ENCODE data around the gene SUPT3H.
"Not testable (repeated sequence)": the region's sequence is repeated elsewhere in the genome, so short reads cannot be mapped to it uniquely, and the experiment has no call there.

The SUPT3H gene

GRCh38 chr6:45320349-45320748, 57.4 kb downstream of the SUPT3H start:
- DNase-seq = no peak

GRCh38 chr6:45314146-45314545, 63.6 kb downstream of the SUPT3H start:
- DNase-seq = peak in 1 of 2 donors; percentile 1

DNA sequence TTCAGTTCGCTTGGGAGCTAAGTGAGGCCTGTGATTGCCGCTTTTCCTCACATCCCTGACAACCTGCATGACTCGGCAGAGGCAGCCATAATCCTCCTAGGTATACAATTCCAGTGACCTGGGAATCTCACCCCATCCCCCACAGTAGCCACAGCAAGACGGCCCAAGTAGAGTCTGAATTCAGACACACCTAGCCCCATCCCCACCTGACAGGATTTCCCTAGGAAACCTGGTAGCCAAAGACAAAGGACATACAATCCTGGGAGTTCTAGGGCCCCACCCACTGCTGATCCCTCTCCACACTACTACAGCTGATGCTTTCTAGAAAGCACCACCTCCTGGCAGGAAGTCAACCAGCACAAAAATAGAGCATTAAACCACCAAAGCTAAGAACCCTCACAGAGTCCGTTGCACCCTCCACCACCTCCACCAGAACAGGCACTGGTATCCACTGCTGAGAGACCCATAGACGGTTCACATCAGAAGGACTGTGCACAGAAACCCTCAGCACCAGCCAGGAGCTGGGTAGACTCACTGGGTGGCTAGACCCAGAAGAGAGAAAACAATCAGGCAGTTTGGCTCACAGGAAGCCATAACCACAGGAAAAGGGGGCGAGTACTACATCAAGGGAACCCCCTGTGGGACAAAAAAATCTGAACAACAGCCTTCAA, 67.5 kb downstream of the SUPT3H start:
- peak in 1 of 2 donors; percentile 76 for DNase-seq

GRCh38 chr6:45305546-45305945, 72.2 kb downstream of the SUPT3H start:
- DNase-seq = no peak

GRCh38 chr6:45302832-45303231, 74.9 kb downstream of the SUPT3H start:
- DNase-seq = no peak

- no peak for DNase-seq
Observed at GRCh38 chr6:45301348-45302142, 76.2 kb downstream of the SUPT3H start.

DNA sequence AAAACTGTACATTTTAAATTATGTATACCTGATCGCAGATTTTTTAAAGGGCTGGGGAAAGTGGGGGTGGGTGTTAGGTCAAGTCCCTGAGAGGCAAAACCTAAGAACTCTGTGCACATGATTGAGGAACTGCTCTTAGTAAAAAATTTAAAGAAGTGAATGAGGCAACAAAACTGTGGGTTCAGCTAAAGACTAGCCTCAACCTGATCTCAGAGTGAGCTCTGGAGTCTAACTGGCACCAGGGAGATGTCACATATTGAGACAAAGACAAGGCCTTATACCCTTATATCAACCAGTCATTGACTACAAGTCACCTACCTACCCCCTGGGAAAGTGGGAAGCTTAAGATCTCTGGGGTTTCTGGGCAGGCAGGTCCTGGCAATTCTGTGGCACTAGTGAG, 77.0 kb downstream of the SUPT3H start:
- DNase-seq = no peak

DNA sequence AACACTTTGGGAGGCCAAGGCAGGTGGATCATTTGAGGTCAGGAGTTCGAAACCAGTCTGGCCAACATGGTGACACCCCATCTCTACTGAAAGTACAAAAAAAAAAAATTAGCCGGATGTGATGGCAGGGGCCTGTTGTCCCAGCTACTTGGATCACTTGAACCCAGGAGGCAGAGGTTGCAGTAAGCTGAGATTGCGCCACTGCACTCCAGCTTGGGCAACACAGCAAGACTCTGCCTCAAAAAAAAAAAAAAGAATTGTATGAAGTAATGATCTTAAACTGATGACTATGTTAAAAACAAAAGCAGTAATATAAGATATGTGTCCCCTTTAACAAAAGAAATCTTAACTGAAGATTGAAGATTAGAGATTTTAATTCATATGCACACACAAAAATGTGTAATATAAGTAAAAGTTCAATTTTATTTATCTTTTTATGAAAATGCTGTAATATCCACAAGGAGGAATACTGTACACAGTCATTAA, 78.6 kb downstream of the SUPT3H start:
- DNase-seq = no peak

GRCh38 chr6:45297320-45297719, 80.4 kb downstream of the SUPT3H start:
- no peak for DNase-seq

- peak in 1 of 2 donors; percentile 12 for DNase-seq
Observed at GRCh38 chr6:45294065-45294701, 83.6 kb downstream of the SUPT3H start.

DNA sequence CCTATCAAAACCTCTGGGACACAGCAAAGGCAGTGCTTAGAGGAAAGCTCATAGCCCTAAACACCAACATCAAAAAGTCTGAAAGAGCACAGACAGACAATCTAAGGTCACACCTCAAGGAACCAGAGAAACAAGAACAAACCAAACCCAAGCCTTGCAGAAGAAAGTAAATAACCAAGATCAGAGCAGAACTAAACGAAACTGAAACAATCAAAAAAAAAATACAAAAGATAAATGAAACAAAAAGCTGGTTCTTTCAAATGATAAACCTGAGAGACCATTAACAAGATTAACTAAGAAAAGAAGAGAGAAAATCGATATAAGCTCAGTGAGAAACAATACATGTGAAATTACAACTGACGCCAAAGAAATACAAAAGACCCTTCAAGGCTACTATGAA, 84.4 kb downstream of the SUPT3H start:
- no peak for DNase-seq

GRCh38 chr6:45289751-45290514, 87.8 kb downstream of the SUPT3H start:
- no peak for DNase-seq

DNA sequence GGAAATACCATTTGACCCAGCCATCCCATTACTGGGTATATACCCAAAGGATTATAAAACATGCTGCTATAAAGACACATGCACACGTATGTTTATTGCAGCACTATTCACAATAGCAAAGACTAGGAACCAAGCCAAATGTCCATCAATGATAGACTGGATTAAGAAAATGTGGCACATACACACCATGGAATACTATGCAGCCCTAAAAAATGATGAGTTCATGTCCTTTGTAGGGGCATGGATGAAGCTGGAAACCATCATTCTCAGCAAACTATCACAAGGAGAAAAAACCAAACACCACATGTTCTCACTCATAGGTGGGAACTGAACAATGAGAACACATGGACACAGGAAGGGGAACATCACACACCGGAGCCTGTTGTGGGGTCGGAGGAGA, 91.0 kb downstream of the SUPT3H start:
- DNase-seq = not testable (repeated sequence)

- no peak for DNase-seq
Observed at GRCh38 chr6:45278367-45278766, 99.4 kb downstream of the SUPT3H start.

DNA sequence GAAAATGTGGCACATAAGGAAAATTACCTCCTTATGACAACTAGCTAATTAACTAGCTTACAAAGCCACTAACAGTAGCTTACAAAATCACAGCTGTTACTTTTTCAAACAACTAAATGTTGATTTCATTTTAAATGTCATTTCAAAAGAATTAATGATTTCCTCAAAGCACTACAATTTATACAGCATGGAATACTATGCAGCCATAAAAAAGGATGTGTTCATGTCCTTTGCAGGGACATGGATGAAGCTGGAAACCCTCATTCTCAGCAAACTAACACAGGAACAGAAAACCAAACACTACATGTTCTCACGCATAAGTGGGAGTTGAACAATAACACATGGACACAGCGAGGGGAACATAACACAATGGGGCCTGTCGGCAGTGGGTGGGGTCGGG, 100.0 kb downstream of the SUPT3H start:
- not testable (repeated sequence) for DNase-seq

DNA sequence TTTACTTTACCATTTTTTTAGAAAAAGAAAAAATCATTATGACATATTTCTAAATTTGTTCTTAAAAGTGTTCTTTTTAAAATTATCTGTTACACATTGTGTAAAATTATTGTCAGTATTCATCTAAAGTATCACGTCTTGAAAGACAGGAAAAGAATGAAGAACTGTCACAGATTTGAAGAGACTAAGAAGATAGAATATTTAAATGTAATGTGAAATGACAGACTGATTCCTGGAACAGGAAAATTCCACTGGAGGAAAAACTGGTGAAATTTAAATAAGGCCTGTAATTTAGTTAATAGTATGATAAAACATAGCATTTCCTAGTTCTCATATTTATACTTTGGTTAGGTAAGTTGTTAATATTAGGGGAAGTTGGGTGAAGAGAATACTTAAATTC, 102.4 kb downstream of the SUPT3H start:
- no peak for DNase-seq

DNA sequence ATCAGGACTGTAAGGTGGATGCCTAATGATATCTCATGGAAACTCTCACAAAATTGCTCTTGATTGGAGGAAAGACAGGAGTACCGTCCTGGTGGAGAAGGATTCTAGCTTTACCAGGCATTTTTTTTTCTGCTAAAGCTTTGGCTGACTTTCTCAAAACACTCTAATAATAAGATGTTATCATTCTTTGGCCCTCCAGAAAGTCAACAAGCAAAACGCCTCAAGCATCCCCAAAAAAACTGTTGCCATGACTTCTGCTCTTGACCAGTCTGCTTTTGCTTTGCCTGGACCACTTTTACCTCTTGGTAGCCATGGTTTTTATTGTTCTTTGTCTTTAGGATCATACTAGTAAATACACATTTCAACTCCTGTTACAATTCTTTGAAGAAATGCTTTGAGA, 105.1 kb downstream of the SUPT3H start:
- no peak for DNase-seq

DNA sequence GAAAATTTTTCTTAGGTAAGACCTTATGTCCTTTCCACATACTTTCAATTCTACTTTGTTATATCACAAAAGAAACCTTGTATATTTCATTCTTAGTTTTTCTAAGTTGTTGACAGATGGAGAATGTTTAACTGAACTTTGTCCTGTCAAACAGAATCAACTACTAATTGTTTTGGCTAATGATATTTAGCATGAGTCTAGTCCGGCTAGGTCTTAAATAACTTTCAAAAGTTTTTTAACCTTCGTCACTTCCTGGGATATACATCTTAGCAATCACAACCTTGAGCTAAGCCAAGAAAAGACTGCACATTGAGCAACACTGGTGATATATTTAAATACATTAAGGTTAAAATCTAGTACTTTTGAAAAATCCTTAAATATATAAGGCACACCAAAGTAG, 112.5 kb downstream of the SUPT3H start:
- no peak for DNase-seq

DNA sequence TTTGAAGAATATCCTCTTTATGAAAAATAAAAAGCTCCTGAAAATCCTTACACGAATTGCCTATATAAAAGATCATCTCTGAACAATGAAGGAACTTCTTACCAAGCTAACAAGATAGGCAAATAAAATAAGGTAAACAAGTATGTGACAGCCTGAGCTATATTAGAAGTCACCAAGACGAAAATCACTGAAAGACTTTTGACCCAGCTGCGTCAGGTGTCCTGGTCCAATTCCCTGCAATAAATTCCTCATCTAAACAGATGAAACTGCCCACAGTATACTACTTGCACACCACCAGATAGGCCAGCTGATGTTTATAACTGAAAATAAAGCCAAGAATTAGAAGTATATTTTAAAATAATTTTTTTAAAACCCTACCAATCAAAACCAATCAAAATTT, 117.0 kb downstream of the SUPT3H start:
- DNase-seq = no peak

DNA sequence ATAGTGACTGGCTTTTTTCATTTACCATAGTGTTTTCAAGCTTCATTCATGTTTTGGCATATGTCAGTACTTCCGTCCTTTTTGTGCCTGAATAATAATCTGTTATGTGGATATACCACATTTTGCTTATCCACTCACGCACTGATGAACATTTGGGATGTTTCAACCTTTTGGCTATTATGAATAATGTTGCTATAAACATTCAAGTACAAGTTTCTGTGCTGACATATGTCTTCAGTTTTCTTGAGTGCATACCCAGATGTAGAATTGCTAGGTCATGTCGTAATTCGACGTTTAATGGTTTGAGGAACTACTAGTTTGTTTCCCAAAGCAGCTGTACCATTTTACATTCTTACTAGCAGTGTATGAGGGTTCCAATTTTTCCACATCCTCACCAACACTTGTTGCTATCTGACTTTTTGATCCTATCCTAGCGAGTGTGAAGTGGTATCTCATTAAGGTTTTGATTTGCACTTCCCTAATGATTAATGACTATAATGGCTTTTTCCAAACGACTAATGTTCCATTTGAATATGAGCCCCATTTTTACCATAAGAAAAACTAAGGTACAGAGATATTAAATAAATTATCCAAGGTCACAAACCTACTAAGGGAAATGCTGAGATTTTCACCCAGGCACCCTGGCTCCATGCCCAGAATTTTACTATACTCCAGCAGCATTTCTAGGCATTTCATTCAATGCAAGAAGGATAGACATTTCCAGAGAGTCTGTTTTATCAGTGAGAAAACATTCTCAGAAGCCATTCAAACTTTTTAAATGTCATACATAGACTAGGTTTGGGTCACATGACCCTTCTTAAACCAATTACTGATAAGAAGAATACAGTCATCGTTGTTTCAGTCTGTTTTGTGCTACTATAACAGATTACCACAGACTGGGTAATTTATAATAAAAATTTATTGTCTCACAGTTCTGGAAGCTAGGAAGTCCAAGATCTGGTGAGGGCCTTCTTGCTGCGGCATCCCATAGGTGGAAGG, 120.7 kb downstream of the SUPT3H start:
- no peak for DNase-seq

GRCh38 chr6:45255434-45255833, 122.3 kb downstream of the SUPT3H start:
- DNase-seq = no peak

DNA sequence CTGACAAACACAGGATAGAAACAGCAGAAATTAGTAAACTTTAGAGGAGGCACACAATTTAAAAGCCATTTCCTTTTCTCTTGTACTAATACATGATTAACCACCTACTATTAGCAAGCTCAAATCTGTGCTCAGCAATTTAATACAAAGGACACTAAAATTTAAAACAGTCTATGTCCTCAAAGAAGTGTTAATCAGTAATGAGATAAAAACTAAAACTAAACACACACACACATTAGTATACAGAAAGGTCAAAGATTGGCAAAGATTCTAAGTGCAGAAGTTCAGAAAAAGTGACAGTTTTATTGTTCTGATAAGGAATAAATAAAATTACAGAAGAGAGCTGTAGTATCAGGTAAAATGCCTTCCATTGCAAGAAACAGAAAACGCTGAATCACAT, 123.5 kb downstream of the SUPT3H start:
- no peak for DNase-seq

All from bone marrow (tissue), 2 donors.